ENCODE results near the gene MTG2. TPM values are rescaled to one million over a fixed set of nuclear protein-coding genes. Genes with fewer than 3 reads are reported as not detected.

Gene MTG2
- total RNA-seq, 4 donors from 2014 or later = 19.3 to 32.5 (median 26.3) TPM

DNA sequence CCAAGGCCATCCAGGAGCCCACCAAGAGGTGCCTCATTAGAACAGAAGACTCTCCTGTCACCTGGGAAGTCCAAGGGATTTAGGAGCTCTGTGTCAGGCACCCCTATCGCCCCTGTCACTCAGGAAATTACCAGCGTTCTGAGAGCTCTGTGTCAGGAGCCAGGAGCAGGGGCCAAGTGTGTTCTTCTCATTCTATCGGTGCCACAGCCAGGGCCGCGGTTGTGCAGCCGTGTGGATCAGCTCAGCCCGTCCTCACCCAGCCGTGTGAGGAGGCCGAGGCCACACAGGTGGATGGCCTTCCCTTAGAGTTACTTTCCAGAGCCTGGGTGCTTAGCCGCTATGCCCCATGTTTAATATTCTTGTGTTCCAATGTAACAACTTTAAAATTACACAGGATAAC lies 9.8 kb downstream of the MTG2 start:
- TF ChIP-seq, protein P1, sequence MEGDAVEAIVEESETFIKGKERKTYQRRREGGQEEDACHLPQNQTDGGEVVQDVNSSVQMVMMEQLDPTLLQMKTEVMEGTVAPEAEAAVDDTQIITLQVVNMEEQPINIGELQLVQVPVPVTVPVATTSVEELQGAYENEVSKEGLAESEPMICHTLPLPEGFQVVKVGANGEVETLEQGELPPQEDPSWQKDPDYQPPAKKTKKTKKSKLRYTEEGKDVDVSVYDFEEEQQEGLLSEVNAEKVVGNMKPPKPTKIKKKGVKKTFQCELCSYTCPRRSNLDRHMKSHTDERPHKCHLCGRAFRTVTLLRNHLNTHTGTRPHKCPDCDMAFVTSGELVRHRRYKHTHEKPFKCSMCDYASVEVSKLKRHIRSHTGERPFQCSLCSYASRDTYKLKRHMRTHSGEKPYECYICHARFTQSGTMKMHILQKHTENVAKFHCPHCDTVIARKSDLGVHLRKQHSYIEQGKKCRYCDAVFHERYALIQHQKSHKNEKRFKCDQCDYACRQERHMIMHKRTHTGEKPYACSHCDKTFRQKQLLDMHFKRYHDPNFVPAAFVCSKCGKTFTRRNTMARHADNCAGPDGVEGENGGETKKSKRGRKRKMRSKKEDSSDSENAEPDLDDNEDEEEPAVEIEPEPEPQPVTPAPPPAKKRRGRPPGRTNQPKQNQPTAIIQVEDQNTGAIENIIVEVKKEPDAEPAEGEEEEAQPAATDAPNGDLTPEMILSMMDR (IDR thresholded peaks at IDR 0.05) = no peak
- ATAC-seq (ENCODE audit: low FRiP score) (no peak), DNase-seq (ENCODE audit: low spot score) (no peak)

DNA sequence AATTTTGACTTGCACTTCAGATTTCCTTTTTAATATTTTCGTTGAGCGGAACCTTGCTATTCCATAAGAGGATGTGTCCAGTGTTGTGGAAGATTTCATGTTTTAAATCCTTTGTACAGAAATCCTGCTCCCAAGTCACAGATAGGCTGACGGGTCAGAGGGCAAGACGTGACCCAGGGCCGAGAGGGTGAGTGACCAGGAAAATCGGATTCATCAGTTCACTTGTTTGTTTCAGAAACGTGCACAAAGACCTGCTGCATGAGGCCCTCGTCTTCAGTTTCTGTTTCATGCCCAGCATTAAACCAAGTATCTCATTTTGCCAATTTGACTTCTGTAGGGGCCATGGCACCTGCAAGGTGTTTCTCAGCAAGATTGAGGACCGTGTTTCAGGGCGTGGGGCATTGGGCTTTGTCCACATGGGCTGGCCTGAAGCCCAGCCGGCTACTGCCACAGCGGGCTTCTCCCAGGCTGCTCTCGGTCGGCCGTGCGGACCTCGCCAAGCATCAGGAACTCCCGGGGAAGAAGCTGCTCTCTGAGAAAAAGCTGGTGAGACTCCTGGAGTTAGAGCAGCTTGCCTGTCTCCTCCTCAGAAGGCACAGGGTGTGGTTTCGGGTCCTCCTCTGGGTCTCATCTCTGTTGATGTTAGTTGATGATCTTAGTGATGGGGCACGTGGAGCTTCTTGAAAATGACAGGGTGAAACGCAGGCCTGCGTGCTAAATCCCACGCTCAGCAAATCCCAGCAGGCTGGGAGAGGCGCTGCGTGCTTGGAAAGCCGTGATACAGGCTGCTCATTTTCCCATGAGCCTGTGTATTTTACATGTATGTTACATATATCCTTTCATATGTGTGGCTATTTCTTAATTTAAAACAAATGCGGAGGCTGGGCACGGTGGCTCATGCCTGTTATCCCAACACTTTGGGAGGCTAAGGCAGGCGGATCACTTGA lies 10.5 kb downstream of the MTG2 start:
- DNase-seq (ENCODE audit: low spot score) (no peak), ATAC-seq (ENCODE audit: low FRiP score) (no peak)
- TF ChIP-seq, protein P1 (IDR thresholded peaks at IDR 0.05) = no peak

DNA sequence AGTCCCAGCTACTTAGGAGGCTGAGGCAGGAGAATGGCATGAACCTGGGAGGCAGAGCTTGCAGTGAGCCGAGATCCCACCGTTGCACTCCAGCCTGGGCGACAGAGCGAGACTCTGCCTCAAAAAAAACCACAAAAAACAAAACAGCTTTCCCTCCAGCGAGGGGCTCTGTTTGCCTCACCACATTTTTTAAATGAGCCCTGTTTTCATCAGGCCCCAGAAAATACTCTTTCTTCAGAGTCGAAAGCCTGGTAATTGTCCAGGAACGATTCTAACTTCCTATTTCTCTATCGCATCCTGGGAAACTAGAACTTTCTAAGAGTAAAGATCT lies 12.2 kb downstream of the MTG2 start:
- TF ChIP-seq, protein P1 (IDR thresholded peaks at IDR 0.05) = no peak
- ATAC-seq (ENCODE audit: low FRiP score) (no peak), DNase-seq (ENCODE audit: low spot score) (no peak)

DNA sequence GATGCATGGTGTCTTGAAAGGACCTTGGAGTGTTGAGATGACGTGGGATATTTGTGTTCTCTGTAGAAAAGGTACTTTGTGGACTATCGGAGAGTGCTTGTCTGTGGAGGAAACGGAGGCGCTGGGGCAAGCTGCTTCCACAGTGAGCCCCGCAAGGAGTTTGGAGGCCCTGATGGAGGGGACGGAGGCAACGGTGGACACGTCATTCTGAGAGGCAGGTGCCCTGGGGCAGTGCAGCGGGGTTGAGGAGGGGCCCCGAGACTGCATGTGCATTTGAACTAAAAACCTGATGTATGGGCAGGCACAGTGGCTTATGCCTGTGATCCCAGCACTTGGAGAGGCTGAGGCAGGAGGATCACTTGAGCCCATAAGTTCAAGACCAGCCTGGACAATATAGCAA lies 12.9 kb downstream of the MTG2 start:
- DNase-seq (ENCODE audit: low spot score) (no peak), ATAC-seq (ENCODE audit: low FRiP score) (no peak)
- TF ChIP-seq, protein P1 (IDR thresholded peaks at IDR 0.05) = no peak

DNA sequence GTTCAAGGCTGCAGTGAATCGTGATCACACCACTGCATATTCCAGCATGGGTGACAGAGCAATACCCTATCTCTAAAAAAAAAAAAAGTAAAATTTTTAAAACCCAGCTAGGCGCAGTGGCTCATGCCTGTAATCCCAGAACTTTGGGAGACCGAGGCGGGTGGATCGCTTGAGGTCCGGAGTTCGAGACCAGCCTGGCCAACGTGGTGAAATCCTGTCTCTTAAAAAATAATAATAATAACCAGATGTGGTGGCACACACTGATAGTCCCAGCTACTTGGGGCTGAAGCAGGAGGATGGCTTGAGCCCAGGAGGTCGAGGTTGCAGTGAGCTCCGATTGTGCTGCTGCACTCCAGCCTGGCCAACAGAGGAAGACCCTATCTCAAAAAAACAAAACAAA lies 13.5 kb downstream of the MTG2 start:
- DNase-seq (ENCODE audit: low spot score) (no peak), ATAC-seq (ENCODE audit: low FRiP score) (no peak)
- TF ChIP-seq, protein P1 (IDR thresholded peaks at IDR 0.05) = no peak

DNA sequence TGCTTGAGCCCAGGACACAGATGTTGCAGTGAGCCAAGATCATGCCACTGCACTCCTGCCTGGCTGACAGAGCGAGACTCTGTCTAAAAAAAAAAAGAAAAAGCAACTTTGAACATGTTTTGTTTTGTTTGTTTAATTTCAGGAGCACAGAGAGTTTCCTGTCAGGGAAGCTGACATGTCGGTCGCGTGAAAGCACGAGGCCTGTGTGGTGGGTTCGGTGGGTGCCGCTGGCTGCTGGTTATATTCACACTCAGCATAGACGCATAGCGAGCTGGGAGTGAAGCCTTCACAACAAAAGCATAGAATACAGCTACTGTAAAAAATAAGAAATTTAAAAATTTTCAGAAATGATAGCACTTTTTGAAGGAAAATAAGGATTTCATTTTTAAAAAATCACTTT lies 14.5 kb downstream of the MTG2 start:
- TF ChIP-seq, protein P1 (IDR thresholded peaks at IDR 0.05) = no peak
- no peak for ATAC-seq (ENCODE audit: low FRiP score)
- no peak for DNase-seq (ENCODE audit: low spot score)

DNA sequence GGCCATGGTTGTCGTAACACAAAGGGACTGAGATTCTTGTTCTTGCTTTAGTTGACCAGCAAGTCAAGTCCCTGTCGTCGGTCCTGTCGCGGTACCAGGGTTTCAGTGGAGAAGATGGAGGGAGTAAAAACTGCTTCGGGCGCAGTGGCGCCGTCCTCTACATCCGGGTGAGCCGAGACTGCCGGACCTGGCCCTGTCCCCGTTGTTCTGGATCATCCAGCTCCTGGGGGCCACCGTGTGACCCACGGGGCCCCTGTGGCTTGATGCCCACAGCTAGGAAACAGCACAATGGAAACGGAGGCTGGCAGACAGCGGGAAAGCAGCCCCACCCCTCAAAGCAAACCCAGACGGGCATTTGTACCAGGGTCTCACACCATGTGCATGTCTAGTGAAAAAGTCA lies 15.0 kb downstream of the MTG2 start:
- ATAC-seq (ENCODE audit: low FRiP score) = no peak
- no peak for DNase-seq (ENCODE audit: low spot score)
- TF ChIP-seq, protein P1 (IDR thresholded peaks at IDR 0.05) = no peak

Data from omental fat pad (tissue), 4 donors.